ENCODE results near the gene WDFY2.

DNA sequence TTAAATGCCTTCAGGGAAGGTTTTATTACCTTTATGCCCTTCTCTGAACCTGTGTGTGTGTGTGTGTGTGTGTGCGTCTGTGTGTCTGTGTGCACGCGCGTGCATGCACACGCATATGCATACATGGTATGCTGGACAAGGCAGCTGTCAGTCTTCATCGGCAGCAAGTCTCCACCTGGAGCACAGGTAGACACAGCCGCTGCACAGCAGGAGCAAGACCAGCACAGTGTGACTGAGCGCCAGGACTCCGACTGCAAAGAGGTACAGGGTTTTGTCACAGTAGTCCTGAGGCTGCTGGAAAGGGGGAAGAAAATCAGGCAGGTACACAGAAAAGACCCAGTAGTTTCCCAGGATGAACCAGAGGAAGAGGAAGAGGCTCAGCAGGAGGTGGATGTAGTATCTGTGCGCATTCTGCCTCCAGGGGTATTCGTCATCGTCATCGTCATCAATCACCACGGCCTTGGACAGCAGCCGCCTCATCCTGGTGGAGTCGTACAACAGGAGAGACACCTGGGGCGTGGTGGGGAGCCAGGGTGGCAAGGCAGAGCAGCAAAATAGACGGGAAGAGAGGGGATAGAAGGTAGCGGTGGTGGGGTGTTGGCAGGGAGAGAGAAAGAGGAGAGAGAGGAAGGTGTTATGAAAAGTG is 232.5 kb downstream of the WDFY2 start:
- TF ChIP-seq GATA2 (IDR thresholded peaks at IDR 0.05; ENCODE audit: low read depth, low read length) (no peak), GATA3 (IDR thresholded peaks at IDR 0.05; ENCODE audit: low read depth, low read length) (no peak)

All from SH-SY5Y (cell line).